Activated T-helper 1 cell treated with anti-CD3 and anti-CD28 coated beads, Interleukin-2, amount 50 U/mL, for 16 hours (primary cell): ENCODE results near the gene CALCR.

Experiments used
- DNase-seq, 2 donors: peaks; one replicate each; pipeline ENCODE4 v3.0.0-alpha.2; 2020; ENCODE audit warnings: low read depth in 1 of 2, low spot score in 1 of 2

Gene CALCR

GRCh38 chr7:93448176-93448575 is 126.3 kb downstream of the CALCR start:
- no peak for DNase-seq

DNA sequence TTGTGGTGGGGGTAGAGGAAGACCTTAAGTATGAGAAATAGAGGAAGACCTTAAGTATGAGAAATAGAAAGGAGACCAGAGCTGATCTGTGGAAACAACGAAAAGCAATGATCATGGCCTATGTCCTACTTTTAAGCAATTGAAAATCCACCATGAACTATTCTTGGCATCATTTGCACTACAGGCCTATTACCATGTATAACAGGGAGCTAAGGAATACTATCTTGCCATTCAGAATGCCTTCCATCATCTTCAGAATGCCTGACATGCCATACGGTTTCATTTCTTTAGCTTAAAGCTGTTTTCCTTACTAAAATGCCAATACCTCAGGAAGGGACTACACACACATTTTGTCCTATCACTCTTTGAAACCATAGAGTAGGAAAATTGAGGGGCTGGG is 127.0 kb downstream of the CALCR start:
- DNase-seq = no peak

DNA sequence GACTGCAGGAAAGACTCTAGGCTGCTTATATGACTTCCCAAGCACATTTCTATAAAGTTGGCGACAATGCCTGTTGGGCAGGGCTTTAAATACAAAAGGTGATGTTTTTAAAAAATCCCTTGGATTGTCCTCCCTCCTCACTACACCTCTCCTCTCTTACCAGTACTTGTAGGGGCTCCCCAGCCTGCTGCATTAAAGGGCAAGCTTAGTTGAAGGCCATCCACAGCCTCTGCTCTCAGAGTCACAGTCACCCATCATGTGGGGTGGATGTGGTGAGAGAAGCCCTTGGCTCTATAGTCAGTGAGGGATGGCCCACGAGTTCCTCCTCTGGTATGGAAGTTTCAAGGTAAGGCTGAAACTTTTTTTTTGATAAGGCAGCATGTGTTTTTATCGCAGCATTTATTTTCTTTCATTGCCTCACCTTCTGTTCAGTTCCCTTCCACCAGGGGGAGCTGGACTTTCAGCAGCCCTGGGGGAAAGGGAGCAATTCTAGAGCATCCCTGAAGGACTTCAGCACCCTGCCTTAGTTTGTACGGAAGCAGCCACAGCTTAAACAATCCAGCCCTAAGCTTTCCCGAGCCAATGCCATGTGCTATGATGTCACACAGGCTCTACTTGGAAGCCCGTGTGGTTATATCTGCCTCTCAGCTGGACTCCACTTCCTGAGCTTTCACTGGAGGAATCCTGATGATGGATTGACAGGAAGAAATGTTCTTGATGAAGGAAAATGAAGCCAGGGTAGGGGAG is 131.9 kb downstream of the CALCR start:
- no peak for DNase-seq

GRCh38 chr7:93435791-93436190 is 138.7 kb downstream of the CALCR start:
- no peak for DNase-seq

DNA sequence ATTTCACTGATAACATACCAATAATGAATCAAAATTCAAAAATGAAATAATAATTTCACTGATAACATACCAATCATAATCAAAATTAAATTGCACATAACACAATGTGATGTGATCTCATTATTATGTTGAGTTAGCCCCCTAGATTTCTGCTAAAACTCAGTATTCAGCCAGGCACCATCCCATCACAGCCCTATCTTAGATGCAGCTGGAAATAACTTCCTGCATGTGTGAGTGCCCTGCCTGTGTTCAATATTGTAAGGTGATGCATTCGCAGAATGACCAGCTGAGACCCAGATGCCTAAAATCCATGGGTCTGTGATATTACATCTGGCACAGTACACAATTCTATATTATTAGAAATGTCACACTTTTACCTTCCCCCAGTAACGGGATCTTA is 142.4 kb downstream of the CALCR start:
- no peak for DNase-seq

DNA sequence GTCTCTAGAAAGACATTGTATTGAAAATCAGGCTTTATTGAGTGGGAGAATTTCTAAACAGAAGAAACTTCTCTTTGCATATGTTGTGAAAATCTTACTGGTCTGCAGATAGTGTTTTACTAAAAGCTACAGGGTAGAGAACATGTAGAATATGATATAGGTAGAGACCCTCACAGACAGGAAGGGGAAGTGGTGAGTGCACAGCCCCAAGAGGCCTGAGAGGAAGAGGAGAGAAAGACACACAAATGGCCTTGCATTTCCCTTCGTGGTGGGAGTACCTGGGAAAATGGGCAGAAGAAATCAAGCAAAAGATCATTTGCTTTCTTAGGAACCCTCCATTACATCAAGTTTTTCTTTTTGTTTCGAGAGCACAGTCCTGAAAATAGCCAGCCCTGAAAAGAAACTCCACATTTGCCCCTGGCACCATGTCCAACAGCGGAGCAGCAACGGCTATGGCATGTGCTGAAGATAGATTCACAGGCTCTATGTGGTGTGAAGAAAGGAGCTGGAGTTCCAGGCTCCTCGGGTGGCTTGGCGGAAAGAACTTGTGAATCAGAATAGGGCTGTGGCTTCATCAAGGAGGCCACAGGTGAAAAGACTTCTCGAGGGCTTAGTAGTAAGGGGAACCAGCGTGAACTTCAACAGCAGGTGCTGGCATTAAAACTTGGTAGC is 143.5 kb downstream of the CALCR start:
- no peak for DNase-seq

DNA sequence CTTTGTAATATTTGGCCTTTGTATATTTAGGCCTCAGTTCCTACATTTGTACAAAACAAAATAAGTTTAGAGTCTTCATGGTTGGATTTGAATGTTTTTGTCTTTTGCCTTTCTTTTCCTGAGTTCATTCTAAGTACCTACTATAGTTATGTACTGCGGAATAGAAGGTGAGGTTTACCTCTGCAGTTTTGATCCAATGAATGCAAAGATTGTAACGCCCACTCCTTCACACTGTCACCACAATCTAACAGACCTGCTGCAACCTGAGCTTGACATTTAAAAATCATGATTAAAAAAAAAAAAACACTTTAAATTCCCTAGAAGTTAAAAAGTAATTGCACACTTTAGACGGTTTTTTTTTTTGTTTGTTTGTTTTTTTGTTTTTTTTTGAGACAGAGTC is 145.0 kb downstream of the CALCR start:
- no peak for DNase-seq

DNA sequence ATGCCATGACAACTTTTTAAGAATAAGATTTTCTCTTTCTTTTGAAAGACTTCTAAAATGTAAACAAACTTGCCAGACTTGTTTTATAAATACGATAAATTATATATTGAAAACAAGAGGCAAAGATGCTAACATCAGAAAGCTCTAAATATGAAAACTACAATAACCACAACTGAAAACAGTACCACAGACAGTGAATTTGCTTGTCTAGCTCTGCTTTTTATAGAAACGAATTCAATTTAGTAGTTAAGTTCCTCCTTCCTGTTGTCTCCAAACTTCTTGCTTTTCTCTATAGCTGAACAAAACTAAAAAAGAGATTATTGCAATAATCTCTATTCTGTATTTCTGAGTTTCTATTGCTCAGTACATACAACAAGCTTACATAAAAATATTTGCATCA is 147.4 kb downstream of the CALCR start:
- no peak for DNase-seq

- no peak for DNase-seq
Measured at GRCh38 chr7:93426155-93426696, 148.3 kb downstream of the CALCR start.

GRCh38 chr7:93414574-93414973 is 159.9 kb downstream of the CALCR start:
- DNase-seq = no peak

DNA sequence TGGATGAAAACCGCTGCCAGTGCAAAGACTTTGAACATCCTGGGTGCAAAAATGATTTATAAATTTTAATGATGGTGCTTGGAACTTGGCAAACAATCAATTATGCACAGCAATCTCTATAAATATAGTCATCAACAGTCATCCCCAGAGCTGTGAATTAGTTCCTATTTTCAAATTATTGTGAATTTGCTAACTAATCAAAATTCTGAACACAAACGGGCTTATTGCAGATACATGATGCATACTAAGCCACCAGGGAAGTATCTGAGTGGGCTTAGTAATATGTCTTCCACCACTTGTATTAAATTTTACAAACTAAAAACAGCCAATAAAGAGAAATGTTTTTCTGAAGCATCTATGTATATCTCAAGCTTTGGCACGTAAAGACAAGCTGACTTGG is 165.2 kb downstream of the CALCR start:
- no peak for DNase-seq

GRCh38 chr7:93407239-93407638 is 167.3 kb downstream of the CALCR start:
- no peak for DNase-seq

DNA sequence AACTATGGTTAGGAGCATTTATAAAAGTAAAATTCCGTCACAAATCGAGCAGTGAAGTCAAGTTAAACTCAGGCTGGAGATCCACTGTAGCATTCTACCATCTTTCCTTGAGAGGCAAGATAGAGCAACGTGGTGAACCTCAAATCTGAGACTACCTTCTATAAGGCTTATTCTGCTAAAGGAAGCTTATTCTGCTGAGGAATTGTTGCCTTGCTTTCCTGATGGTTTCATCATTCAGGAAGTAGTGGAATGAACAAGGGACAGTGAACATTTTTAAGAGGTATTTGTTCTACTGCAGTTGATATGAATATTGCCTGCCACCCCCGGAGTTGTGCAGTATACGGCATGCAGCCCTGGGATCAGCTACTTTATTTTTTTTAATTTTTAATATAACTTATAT is 171.6 kb downstream of the CALCR start:
- no peak for DNase-seq

GRCh38 chr7:93399642-93400041 is 174.9 kb downstream of the CALCR start:
- no peak for DNase-seq

DNA sequence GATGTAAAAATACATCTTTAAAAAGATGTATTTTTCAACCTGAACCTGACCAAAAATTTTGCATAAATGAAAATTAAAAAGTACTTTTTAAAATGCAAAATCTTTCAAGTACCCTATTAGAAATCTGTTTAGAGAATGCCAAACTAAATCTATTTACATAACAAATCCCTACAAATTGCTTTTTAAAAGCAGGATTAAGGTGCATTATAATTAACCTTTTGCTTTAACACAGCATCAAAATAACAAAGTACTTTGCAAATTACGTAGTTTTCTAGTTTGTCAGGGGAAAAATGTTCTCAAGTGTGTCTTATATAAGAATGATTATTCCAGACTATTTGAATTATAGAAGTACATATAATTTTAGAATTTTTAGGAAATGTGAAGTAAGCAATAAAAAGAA is 181.5 kb downstream of the CALCR start:
- DNase-seq = no peak

DNA sequence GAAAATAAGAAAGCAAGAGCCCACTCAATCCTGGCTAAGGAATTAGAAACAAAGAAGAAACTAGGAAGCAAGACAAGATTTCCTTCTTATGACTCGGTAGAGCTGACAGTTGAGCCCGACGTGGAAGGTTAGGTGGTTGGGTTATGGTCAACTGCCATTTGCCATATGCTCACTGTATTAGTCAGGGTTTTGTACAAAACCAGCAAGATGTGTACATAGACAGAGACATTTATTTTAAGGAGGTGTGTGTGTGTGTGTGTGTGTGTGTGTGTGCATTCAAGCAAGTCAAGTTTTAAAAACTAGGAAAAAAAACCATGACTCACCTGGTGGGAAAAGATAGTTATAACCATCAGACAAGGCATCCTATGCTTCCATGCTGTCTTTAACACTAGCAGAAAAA is 183.9 kb downstream of the CALCR start:
- no peak for DNase-seq

DNA sequence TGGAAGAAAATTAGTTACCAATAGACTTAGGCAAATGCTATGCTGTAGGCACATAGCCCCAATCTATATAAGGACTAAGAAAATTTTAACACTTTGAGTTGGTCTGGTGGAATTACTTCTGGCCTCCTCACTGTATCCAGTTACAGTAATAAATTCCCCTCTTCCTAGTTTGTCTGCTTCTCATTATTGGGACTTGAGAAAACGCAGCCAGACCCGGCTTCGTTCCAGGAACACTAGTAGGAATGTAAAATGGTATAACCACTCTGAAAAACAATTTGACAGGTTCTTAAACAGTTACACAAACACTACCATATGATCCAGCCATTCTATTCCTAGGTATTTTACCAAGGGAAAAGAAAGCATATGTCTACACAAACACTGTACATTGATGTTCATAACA is 192.2 kb downstream of the CALCR start:
- DNase-seq = no peak

DNA sequence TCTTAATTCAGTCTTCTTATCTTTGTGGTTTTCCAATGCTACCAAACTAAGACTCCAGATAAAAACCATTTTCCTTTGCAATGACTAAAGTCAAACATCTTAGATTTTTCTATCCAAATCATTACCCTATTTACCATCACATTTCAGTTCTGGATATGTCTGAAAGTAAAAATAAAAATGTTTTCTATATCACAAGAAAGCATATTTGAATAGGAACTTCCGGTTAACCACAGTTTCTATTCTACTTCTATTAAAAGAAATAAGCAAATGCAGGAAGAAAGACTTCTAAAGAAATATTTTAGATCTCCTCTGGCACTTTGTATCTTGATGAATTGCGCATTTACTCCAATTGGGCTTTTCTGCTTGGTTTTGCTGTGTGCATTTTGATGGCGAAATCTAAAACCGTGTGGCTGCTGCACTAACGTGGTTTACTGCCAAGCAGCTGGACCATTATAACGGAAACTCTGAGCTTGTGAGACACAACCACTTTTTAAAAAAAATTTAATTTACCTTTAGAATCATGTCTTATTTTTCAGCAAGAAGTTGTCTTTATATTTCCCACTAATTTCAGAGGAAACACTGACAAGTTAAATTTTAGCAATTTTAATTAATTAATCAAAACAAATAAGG is 196.3 kb downstream of the CALCR start:
- DNase-seq = no peak

- DNase-seq = no peak
Measured at GRCh38 chr7:93375603-93376002, 198.9 kb downstream of the CALCR start.
